ENCODE results near the gene FJX1. TPM values are rescaled to one million over a fixed set of nuclear protein-coding genes. Genes with fewer than 3 reads are reported as not detected.

Gene FJX1
- total and polyA plus RNA-seq, 9 donors: 5.5 to 40.2 (median 8.1) TPM

DNA sequence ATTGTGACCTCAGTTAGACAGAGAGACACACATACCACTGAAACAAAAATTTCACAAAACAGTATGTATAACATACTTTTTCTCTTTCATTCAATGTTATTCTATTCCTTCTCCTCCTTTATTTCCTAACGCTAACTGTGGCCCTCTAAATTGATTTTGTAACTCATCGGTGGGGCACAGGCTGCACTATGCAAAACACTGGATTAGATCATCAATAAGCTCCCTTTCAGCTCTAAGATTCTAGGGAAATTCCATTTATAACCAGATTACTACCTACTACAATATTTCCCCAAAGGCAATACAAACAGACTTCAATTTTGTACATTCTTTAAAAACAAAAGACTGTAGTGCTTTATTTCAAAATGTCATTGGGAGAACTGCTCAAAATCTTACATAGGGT is 6.1 kb downstream of the FJX1 start:
- DNase-seq: no peak
- H3K27me3 ChIP-seq: no peaks in the 10 kb centered on the region

DNA sequence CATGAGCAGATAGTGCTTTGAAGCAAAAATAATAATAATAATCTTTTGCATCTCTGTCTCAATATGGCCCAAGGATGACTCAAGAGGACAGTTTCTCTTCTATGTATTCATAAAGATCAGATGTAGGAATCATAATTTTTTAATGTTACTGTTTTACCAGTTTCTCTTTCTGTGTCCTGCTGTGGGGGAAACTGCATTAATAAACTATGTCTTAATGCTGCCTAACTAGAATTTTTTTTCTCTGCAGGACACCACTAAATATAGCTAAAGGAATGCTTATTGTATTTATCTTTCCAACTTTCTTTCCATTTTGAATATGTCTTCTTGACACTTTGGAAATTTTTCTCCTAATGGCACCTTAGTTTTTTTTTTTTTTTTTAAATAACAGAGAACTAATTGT is 6.5 kb downstream of the FJX1 start:
- Histone ChIP-seq H3K4me3 (no peak overlapping the region), H3K27ac (no peak overlapping the region), H3K36me3 (no peaks in the 10 kb centered on the region), H3K4me1 (ENCODE audit: insufficient read depth) (no peaks in the 10 kb centered on the region), H3K27me3 (no peaks in the 10 kb centered on the region), H3K9me3 (no peaks in the 10 kb centered on the region)
- no peak for DNase-seq
- TF ChIP-seq, protein P1, sequence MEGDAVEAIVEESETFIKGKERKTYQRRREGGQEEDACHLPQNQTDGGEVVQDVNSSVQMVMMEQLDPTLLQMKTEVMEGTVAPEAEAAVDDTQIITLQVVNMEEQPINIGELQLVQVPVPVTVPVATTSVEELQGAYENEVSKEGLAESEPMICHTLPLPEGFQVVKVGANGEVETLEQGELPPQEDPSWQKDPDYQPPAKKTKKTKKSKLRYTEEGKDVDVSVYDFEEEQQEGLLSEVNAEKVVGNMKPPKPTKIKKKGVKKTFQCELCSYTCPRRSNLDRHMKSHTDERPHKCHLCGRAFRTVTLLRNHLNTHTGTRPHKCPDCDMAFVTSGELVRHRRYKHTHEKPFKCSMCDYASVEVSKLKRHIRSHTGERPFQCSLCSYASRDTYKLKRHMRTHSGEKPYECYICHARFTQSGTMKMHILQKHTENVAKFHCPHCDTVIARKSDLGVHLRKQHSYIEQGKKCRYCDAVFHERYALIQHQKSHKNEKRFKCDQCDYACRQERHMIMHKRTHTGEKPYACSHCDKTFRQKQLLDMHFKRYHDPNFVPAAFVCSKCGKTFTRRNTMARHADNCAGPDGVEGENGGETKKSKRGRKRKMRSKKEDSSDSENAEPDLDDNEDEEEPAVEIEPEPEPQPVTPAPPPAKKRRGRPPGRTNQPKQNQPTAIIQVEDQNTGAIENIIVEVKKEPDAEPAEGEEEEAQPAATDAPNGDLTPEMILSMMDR (IDR thresholded peaks at IDR 0.05): no peak
- no peak for TF ChIP-seq EP300 (IDR thresholded peaks at IDR 0.05)
- TF ChIP-seq POLR2A (IDR thresholded peaks at IDR 0.05): no peak
- intact Hi-C loops (cut with DNase I): no loop called here

More for the DNA sequence above, 6.1 kb downstream of the FJX1 start:
- intact Hi-C loops (cut with DNase I): no loop called here
- no peaks in the 10 kb centered on the region for H3K36me3 ChIP-seq
- TF ChIP-seq EP300 (IDR thresholded peaks at IDR 0.05) (no peak), POLR2A (IDR thresholded peaks at IDR 0.05) (no peak)
- TF ChIP-seq, protein P1 (IDR thresholded peaks at IDR 0.05): no peak
- H3K27ac ChIP-seq: no peak overlapping the region
- no peak overlapping the region for H3K4me3 ChIP-seq
- peaks cover 2% of the 10 kb centered on the region for H3K4me1 ChIP-seq (ENCODE audit: insufficient read depth)
- H3K9me3 ChIP-seq: no peaks in the 10 kb centered on the region
- WGBS, 3 donors: 87 to 93% (median 92%) methylated on average over 2 of the region's 2 CpGs

DNA sequence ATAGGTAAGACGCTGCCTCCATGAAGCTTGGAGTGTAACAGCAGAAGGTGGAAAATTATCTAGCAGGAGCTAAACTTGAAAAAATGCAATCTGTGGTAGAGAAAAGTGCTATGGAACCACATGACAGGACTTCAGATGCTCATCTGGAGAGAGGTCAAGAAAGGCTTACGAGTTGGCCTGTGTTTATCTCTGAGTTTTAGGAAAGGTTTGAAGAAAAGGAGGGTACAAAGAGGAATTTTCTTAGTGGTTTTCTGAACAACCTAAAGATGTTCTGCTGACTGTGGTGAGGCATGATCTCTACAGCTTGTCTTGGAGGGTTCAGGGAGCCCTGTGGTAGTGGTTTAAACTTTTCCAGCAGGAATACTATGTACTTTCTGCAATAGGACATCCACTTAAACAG is 8.2 kb downstream of the FJX1 start:
- WGBS, 3 donors: 88 to 94% (median 92%) methylated on average over 2 of the region's 2 CpGs
- Histone ChIP-seq H3K9me3 (no peaks in the 10 kb centered on the region), H3K27me3 (no peaks in the 10 kb centered on the region), H3K27ac (no peak overlapping the region), H3K36me3 (no peaks in the 10 kb centered on the region), H3K4me3 (no peak overlapping the region), H3K4me1 (ENCODE audit: insufficient read depth) (no peaks in the 10 kb centered on the region)
- TF ChIP-seq, protein P1 (IDR thresholded peaks at IDR 0.05): no peak
- TF ChIP-seq POLR2A (IDR thresholded peaks at IDR 0.05) (no peak), EP300 (IDR thresholded peaks at IDR 0.05) (no peak)
- intact Hi-C loops (cut with DNase I): no loop called here
- no peak for DNase-seq

DNA sequence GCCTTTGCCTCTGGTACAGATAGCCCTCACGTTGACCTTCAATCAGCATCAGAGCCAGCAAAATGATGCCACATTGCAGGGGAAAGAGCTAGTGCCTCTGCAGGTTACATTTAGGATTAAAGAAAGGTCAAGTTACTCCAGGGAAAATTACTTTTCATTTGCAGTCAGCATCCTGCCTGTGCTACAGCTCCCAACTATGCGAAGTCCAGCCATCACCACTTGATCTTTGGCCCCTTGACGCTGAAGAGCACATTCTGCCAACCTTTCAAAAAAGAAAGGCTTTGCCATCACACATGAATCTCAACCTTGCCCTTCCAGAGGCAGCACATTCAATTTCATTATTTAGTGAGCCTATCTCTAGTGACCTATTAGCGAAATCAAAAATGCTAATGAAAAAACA is 11.3 kb downstream of the FJX1 start:
- no peak overlapping the region for H3K27ac ChIP-seq
- no peak overlapping the region for H3K4me3 ChIP-seq
- H3K9me3 ChIP-seq: no peaks in the 10 kb centered on the region
- WGBS, 3 donors: 80 to 88% (median 87%) methylated on average over 4 of the region's 4 CpGs
- no peak for DNase-seq
- intact Hi-C loops (cut with DNase I): no loop called here
- H3K36me3 ChIP-seq: no peaks in the 10 kb centered on the region
- no peaks in the 10 kb centered on the region for H3K4me1 ChIP-seq (ENCODE audit: insufficient read depth)
- no peaks in the 10 kb centered on the region for H3K27me3 ChIP-seq
- no peak for TF ChIP-seq EP300 (IDR thresholded peaks at IDR 0.05)
- no peak for TF ChIP-seq POLR2A (IDR thresholded peaks at IDR 0.05)
- TF ChIP-seq, protein P1 (IDR thresholded peaks at IDR 0.05): no peak

DNA sequence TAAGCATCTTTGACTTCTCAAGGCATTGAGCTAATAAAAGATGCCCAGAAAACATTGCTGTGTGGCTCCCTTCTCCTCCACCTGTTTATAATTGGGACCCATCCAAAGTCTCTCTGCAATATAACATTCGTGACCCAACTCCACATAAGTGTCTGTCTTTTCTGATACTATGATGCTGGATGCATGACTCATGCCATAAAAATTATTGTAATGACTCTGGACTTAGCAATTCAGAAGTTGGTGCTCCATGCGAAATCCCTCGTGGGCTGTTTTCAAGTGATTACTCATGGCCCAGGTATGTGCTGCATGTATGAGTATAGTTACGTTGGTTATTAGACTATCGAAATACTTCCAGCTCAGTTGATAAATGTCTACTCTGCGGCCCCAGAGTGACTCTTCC is 11.7 kb downstream of the FJX1 start:
- intact Hi-C loops (cut with DNase I): no loop called here
- no peak overlapping the region for H3K27ac ChIP-seq
- H3K4me3 ChIP-seq: no peak overlapping the region
- 21 to 54% (median 42%) methylated on average over 6 of the region's 6 CpGs for WGBS, 3 donors
- no peaks in the 10 kb centered on the region for H3K4me1 ChIP-seq (ENCODE audit: insufficient read depth)
- DNase-seq: no peak
- TF ChIP-seq, protein P1 (IDR thresholded peaks at IDR 0.05): no peak
- TF ChIP-seq EP300 (IDR thresholded peaks at IDR 0.05) (no peak), POLR2A (IDR thresholded peaks at IDR 0.05) (no peak)
- H3K36me3 ChIP-seq: no peaks in the 10 kb centered on the region
- H3K27me3 ChIP-seq: no peaks in the 10 kb centered on the region
- no peaks in the 10 kb centered on the region for H3K9me3 ChIP-seq

Measured in ovary (tissue), 9 donors.